H1 (cell line): Measurements from ENCODE around the gene FBXO45. TPM values are rescaled to one million over a fixed set of nuclear protein-coding genes. Genes with fewer than 3 reads are reported as not detected.

Experiments
- BRCA1 ChIP-seq: IDR thresholded peaks from 2 replicates; pipeline ENCODE4 v1.6.1; 2012; ENCODE audit warnings: low read depth, low read length, improper control_type of control experiment
- CHD1 ChIP-seq: IDR thresholded peaks from 2 replicates; pipeline ENCODE4 v1.6.1; 2012; ENCODE audit warnings: low read depth, low read length, improper control_type of control experiment
- polyA plus RNA-seq, 7 experiments: library from polyadenylated mRNA; depleted of rRNA in 3 of 7; stranded (reverse) in 5 of 7; unstranded in 2 of 7; fragments of >200 nt in 5 of 7; fragments of 200-250 nt in 2 of 7; gene quantifications; 1 replicate in 5 of 7; 2 replicates in 1 of 7; 4 replicates in 1 of 7; pipeline versions ENCODE4 v1.2.1 to v1.2.3, GENCODE V29; 2011 to 2013; ENCODE audit warnings: missing spikeins in 2 of 7, mixed read lengths in 2 of 7
- total RNA-seq: library from RNA; stranded (reverse); fragmentation: NEBNext Ultra II Directional; extraction: Animal tissue kit (Norgen Biotek cat#: 25700); gene quantifications from 2 replicates; pipeline ENCODE4 v1.2.1, GENCODE V29; 2021

Gene FBXO45
- total and polyA plus RNA-seq, 2 of the 8 experiments (the other 6 are each of a cell fraction or from before 2014, with no cell fraction given): 5.2 to 19.4 TPM

DNA sequence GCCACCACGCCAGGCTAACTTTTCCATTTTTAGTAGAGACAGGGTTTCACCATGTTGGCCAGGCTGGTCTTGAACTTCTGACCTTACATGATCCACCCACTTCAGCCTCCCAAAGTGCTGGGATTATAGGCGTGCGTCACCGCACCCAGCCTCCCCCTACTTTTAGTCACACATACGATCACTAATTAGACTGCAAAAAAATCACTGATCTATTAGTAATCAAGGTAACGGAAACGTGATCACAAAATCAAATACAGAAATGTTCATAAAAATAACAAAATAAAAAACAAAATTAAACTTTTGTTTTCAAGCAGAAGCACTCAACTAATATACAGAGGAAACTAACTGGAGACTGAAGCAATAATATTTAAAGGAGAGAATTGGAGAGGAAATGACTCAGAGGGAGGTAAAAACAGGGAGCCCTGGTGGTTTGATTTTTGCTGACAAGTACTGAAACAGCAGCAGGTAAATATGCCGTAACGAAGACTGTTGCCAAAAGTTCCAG is 4.7 kb upstream of the FBXO45 start (continued):
- TF ChIP-seq BRCA1 (no peak), CHD1 (no peak)
- TF ChIP-seq, all 59 proteins: peak for 0
